Measurements from ENCODE around the gene KLHL30.

KLHL30 gene

DNA sequence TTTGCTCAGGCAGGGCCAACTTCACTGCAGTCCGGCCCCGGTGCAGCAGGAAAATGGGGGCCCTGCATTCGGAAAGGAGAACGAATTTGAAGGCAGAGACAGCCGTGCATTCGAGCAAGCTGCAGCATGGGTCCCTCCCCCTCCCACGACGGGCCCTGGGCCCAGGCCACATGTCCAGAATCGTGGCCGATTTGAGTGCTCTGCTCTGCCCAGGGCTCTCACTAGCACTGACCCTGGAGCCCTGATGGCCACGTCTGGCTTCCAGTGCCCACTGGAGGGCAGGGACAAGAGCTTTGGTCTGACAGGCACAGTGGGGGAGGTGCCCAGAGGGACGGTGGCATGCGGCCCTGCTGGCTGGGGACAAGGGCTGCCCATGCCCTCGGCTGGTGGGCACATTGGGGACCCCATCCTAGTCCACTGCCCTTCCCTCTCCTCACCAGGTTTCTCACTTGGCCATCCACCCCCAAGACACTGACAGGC lies 14.4 kb upstream of the KLHL30 start:
- H3K4me1 ChIP-seq (ENCODE audit: control insufficient read depth, insufficient read depth, low read length), result peaks cover 8% of the 10 kb centered on the region

DNA sequence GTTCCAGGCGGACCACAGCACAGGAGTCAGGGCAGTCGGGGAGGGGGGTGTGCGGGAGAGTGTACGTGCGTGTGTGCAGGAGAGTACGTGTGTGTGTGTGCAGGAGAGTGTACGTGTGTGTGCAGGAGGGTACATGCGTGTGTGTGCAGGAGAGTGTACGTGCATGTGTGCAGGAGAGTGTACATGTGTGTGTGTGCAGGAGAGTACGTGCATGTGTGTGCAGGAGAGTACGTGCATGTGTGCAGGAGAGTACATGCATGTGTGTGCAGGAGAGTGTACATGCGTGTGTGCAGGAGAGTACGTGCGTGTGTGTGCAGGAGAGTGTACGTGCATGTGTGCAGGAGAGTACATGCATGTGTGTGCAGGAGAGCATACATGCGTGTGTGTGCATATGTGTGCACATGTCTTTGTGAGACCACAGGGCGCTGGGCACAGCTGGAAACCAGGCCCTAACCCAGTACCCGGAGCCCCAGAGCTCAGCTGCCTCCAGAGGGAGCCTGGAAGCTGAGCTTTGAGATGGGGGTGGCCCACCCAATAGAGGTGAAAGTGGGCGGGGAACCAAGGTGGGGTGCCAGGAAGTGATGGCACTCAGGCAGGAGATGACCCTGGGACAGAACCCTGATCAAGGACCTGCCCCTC lies 13.9 kb upstream of the KLHL30 start:
- Histone ChIP-seq H3K36me3 (ENCODE audit: control insufficient read depth, insufficient read depth, low read length, severe bottlenecking) (no peaks in the 10 kb centered on the region), H3K4me1 (ENCODE audit: control insufficient read depth, insufficient read depth, low read length) (peaks cover 8% of the 10 kb centered on the region), H3K27me3 (replicated peaks; ENCODE audit: control insufficient read depth, insufficient read depth, low read length) (peaks cover 30% of the 10 kb centered on the region), H3K9ac (ENCODE audit: low read length) (no peak overlapping the region), H3K9me3 (ENCODE audit: control insufficient read depth, low read length) (no peaks in the 10 kb centered on the region), H3K4me3 (ENCODE audit: low read length) (no peak overlapping the region)
- no peak for DNase-seq (ENCODE audit: low read depth)

More for the DNA sequence above, 14.4 kb upstream of the KLHL30 start:
- Histone ChIP-seq H3K4me3 (ENCODE audit: low read length) (no peak overlapping the region), H3K9me3 (ENCODE audit: control insufficient read depth, low read length) (no peaks in the 10 kb centered on the region), H3K27me3 (replicated peaks; ENCODE audit: control insufficient read depth, insufficient read depth, low read length) (peaks cover 34% of the 10 kb centered on the region), H3K36me3 (ENCODE audit: control insufficient read depth, insufficient read depth, low read length, severe bottlenecking) (no peaks in the 10 kb centered on the region), H3K9ac (ENCODE audit: low read length) (no peak overlapping the region)
- DNase-seq (ENCODE audit: low read depth), result no peak

DNA sequence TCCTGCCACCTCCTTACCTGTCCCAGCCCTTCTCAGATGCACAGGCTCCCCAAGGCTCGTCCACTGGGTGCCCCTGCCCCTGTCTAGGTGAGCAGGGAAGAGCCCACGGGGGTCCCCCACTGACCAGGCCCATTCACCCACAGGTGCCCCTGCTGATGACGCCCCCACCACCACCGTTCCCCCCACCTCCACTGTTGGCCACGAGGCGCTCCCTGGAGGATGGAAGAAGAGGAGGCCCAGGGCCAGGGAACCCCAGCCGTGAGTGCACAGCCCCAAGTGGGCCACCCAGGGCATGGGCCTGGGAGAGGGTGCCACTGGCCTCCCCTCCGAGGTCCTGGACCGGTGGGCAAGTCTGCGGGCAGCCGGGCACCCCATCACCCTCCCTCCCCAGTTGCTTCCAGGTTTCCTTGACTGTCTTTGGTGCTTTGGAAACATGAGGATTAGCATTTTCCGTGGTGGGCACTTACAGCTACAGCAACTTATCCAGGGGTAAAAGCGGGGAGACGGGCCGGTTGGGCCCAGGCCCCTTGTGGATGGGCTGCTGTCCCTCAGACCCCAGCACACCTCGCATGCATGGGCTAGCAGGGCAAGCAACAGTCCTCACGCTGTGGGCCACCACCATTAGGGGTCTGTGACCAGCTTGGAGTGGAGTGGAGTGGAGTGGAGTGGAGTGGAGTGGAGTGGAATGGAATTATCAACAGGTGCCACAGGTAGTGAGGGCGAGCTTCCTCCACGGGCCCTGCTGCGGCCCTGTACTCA lies 13.2 kb upstream of the KLHL30 start:
- Histone ChIP-seq H3K36me3 (ENCODE audit: control insufficient read depth, insufficient read depth, low read length, severe bottlenecking) (no peaks in the 10 kb centered on the region), H3K4me1 (ENCODE audit: control insufficient read depth, insufficient read depth, low read length) (peaks cover 8% of the 10 kb centered on the region), H3K4me3 (ENCODE audit: low read length) (no peak overlapping the region), H3K9ac (ENCODE audit: low read length) (no peak overlapping the region), H3K9me3 (ENCODE audit: control insufficient read depth, low read length) (no peaks in the 10 kb centered on the region), H3K27me3 (replicated peaks; ENCODE audit: control insufficient read depth, insufficient read depth, low read length) (peaks cover 23% of the 10 kb centered on the region)
- DNase-seq (ENCODE audit: low read depth), result no peak

DNA sequence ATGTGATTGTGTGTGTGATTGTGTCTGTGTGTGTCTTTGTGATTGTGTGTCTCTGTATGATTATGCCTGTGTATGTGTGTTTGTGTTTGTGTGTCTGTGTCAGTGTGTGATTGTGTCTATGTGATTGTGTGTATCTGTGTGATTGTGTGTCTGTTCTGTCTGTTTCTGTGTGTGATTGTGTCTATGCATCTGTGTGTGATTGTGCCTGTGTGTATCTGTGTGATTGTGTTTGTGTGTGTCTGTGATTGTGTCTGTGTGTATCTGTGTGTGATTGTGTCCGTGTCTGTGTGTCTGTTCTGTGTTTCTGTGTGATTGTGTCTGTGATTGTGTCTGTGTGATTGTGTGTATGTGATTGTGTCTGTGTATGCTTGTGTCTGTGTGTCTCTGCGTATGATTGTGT lies 12.1 kb upstream of the KLHL30 start:
- Histone ChIP-seq H3K36me3 (ENCODE audit: control insufficient read depth, insufficient read depth, low read length, severe bottlenecking) (no peaks in the 10 kb centered on the region), H3K9ac (ENCODE audit: low read length) (peak overlapping the region; percentile 82), H3K4me1 (ENCODE audit: control insufficient read depth, insufficient read depth, low read length) (peaks cover 3% of the 10 kb centered on the region), H3K9me3 (ENCODE audit: control insufficient read depth, low read length) (no peaks in the 10 kb centered on the region), H3K4me3 (ENCODE audit: low read length) (no peak overlapping the region), H3K27me3 (replicated peaks; ENCODE audit: control insufficient read depth, insufficient read depth, low read length) (peaks cover 16% of the 10 kb centered on the region)
- no peak for DNase-seq (ENCODE audit: low read depth)

DNA sequence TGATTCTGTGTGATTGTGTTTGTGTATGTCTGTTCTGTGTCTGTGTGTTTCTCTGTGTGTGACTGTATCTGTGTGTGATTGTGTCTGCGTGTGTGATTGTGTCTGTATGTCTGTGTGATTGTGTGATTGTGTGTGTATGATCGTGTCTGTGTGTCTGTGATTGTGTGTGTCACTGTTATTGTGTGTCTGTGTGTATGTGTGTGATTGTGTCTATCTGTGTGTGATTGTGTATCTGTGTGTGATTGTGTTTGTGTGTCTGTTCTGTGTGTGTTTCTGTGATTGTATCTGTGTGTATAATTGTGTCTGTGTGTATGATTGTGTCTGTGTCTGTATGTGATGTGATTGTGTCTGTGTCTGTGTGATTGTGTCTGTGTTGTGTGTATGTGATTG lies 11.7 kb upstream of the KLHL30 start:
- Histone ChIP-seq H3K9ac (ENCODE audit: low read length) (peak overlapping the region; percentile 82), H3K9me3 (ENCODE audit: control insufficient read depth, low read length) (no peaks in the 10 kb centered on the region), H3K4me1 (ENCODE audit: control insufficient read depth, insufficient read depth, low read length) (peaks cover 3% of the 10 kb centered on the region), H3K36me3 (ENCODE audit: control insufficient read depth, insufficient read depth, low read length, severe bottlenecking) (no peaks in the 10 kb centered on the region), H3K4me3 (ENCODE audit: low read length) (peak overlapping the region; percentile 70), H3K27me3 (replicated peaks; ENCODE audit: control insufficient read depth, insufficient read depth, low read length) (peaks cover 16% of the 10 kb centered on the region)
- no peak for DNase-seq (ENCODE audit: low read depth)

DNA sequence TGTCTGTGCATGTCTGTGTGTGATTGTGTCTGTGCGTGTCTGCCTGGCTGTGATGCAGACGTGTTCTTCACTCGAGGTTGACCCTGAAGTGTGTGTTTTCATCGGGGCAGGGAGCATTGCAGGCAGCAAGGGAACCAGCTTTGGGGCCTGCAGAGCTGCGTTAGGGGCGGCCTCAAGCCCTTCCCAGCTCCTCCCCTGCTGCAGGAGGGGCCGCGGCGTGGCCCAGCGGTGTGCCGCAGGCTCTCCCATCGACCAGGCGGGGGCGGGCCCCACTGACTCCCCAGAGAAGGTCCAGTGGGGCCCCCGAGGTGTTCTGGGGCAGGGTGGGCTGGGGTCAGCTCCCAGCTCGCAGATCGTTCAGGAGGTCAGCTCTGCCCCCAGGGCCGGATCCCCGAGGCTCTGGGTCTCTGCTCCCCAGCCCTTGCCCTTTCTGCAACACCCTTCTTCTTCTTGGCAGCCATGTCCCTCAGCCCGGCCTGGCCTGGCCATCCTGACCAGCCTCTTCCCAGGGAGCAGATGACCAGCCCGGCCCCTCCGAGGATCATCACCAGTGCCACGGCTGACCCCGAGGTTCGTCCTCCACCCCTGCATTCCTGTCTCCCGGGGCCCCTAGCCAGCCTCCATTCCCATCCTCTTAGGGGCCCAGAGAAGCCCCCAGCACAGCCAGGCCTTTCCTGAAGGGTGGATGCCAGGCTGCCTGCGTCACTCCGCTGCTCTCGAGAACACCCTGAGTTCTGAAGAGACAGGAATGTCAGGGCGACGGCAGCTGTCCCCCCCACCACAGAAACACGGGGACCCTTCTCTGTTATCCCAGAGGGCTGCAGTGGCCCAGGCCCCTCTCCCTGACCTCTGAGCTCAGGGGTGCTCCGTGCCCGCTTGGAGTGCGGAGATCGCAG lies 11.1 kb upstream of the KLHL30 start:
- no peak for DNase-seq (ENCODE audit: low read depth)
- no peaks in the 10 kb centered on the region for H3K36me3 ChIP-seq (ENCODE audit: control insufficient read depth, insufficient read depth, low read length, severe bottlenecking)
- peaks cover 3% of the 10 kb centered on the region for H3K4me1 ChIP-seq (ENCODE audit: control insufficient read depth, insufficient read depth, low read length)
- H3K4me3 ChIP-seq (ENCODE audit: low read length), result peak overlapping the region; percentile 70
- H3K27me3 ChIP-seq (replicated peaks; ENCODE audit: control insufficient read depth, insufficient read depth, low read length), result peaks cover 12% of the 10 kb centered on the region
- peak overlapping the region; percentile 82 for H3K9ac ChIP-seq (ENCODE audit: low read length)
- no peaks in the 10 kb centered on the region for H3K9me3 ChIP-seq (ENCODE audit: control insufficient read depth, low read length)

DNA sequence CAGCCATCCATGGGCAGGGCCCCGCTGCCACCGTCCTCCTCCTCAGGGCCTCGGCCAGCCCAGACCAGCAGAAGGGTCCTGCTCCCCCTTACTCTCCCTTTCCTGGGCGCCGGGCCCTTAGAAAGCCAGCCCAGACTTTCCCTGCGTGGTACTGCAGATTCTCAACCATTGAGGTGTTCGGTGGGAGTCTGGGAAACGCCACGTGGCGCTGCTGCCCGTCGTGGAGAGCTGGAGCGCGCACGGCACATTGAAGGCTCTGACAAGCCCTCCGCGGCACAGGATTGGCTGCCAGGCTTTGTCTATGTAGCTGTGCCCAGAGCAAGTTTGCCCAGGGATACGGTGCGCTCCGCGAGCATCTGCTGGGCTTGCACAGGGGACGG lies 10.4 kb upstream of the KLHL30 start:
- Histone ChIP-seq H3K9ac (ENCODE audit: low read length) (peak overlapping the region; percentile 82), H3K27me3 (replicated peaks; ENCODE audit: control insufficient read depth, insufficient read depth, low read length) (peaks cover 12% of the 10 kb centered on the region), H3K4me3 (ENCODE audit: low read length) (peak overlapping the region; percentile 70), H3K9me3 (ENCODE audit: control insufficient read depth, low read length) (no peaks in the 10 kb centered on the region), H3K4me1 (ENCODE audit: control insufficient read depth, insufficient read depth, low read length) (peaks cover 3% of the 10 kb centered on the region), H3K36me3 (ENCODE audit: control insufficient read depth, insufficient read depth, low read length, severe bottlenecking) (no peaks in the 10 kb centered on the region)
- DNase-seq (ENCODE audit: low read depth), result no peak

DNA sequence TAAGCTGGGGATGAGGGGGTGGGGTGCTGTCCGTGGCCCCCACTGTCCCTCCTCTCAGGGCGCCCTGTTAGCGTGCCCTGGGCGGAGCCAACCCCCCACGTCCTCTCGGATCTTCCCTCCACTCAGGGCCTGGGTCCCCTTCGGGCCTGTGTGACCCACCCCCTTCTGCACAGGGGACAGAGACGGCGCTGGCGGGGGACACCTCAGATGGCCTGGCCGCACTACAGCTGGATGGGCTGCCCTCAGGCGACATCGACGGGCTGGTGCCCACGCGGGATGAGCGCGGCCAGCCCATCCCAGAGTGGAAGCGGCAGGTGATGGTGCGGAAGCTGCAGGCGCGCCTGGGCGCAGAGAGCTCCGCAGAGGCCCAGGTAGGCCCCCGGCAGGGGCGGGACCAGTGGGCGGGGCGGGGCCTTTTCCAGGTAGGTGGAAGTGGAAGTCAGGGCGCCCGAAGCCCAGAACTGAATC lies 9.9 kb upstream of the KLHL30 start:
- H3K9ac ChIP-seq (ENCODE audit: low read length), result no peak overlapping the region
- no peak overlapping the region for H3K4me3 ChIP-seq (ENCODE audit: low read length)
- no peaks in the 10 kb centered on the region for H3K36me3 ChIP-seq (ENCODE audit: control insufficient read depth, insufficient read depth, low read length, severe bottlenecking)
- H3K9me3 ChIP-seq (ENCODE audit: control insufficient read depth, low read length), result no peaks in the 10 kb centered on the region
- no peak for DNase-seq (ENCODE audit: low read depth)
- peaks cover 3% of the 10 kb centered on the region for H3K4me1 ChIP-seq (ENCODE audit: control insufficient read depth, insufficient read depth, low read length)
- peaks cover 10% of the 10 kb centered on the region for H3K27me3 ChIP-seq (replicated peaks; ENCODE audit: control insufficient read depth, insufficient read depth, low read length)

DNA sequence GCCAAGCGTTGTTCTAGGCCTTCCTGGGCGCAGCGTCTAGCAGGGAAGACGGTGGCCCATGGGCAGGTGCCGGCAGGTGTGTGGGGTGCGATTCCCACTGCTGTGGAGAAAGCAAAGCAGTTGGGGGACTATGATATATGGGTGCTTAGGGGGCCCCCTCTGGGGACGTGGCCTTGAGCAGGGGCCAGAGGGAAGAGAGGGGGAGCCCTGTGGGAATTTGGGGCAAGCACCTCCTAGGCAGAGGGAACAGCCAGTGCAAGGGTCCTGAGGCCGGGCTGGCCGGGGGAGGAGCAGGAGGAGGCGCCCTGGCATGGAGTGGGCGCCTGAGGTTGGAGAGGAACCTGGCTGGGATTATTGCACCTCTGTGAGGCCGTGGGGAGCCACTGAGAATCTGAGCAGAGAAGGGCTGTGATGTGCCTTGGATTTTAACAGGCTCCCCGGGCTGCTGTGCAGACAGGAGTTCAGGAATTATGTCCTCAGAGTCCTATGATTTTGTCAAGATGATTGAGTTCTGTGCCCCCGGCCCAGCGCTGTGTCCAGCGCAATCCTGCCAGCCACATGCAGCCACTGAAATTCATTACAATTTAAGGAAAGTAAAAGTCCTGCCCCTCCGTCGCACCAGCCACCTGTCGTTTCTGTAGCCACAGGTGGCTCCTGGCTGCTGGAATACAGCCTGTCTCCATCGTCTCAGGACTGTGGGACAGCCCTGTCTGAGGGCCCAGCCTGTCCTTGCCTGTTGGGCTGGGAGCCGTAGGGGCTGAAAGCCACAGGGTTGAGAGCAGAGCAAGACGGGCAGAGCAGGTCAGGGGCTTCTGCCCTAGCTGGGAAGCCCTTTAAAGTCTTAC lies 9.1 kb upstream of the KLHL30 start:
- Histone ChIP-seq H3K4me1 (ENCODE audit: control insufficient read depth, insufficient read depth, low read length) (peaks cover 3% of the 10 kb centered on the region), H3K27me3 (replicated peaks; ENCODE audit: control insufficient read depth, insufficient read depth, low read length) (peaks cover 2% of the 10 kb centered on the region), H3K9ac (ENCODE audit: low read length) (no peak overlapping the region), H3K36me3 (ENCODE audit: control insufficient read depth, insufficient read depth, low read length, severe bottlenecking) (no peaks in the 10 kb centered on the region), H3K9me3 (ENCODE audit: control insufficient read depth, low read length) (no peaks in the 10 kb centered on the region), H3K4me3 (ENCODE audit: low read length) (no peak overlapping the region)
- no peak for DNase-seq (ENCODE audit: low read depth)

DNA sequence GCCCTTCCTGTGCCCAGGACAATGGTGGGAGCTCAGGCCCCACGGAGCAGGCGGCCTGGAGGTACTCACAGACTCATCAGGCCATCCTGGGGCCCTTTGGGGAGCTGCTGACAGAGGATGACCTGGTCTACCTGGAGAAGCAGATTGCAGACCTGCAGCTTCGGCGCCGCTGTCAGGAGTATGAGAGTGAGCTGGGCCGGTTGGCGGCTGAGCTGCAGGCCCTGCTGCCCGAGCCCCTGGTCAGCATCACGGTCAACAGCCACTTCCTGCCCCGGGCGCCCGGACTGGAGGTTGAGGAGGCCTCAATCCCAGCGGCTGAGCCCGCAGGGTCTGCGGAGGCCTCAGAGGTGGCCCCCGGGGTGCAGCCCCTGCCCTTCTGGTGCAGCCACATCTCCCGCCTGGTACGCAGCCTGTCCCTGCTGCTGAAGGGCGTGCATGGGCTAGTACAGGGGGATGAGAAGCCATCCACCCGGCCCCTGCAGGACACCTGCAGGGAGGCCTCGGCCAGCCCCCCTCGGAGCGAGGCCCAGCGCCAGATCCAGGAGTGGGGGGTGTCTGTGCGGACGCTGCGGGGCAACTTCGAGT lies 8.3 kb upstream of the KLHL30 start:
- no peaks in the 10 kb centered on the region for H3K9me3 ChIP-seq (ENCODE audit: control insufficient read depth, low read length)
- DNase-seq (ENCODE audit: low read depth), result no peak
- H3K4me3 ChIP-seq (ENCODE audit: low read length), result no peak overlapping the region
- peaks cover 3% of the 10 kb centered on the region for H3K4me1 ChIP-seq (ENCODE audit: control insufficient read depth, insufficient read depth, low read length)
- H3K27me3 ChIP-seq (replicated peaks; ENCODE audit: control insufficient read depth, insufficient read depth, low read length), result no peaks in the 10 kb centered on the region
- no peak overlapping the region for H3K9ac ChIP-seq (ENCODE audit: low read length)
- H3K36me3 ChIP-seq (ENCODE audit: control insufficient read depth, insufficient read depth, low read length, severe bottlenecking), result no peaks in the 10 kb centered on the region

Data from adipocyte (in vitro differentiated cells).